Hippocampal formation (tissue), 2 donors: Measurements from ENCODE around the gene IFITM5.
"Not testable (repeated sequence)": the region's sequence is repeated elsewhere in the genome, so short reads cannot be mapped to it uniquely, and the experiment has no call there.

ENCODE experiments used
- DNase-seq, 2 donors: peaks; one replicate each; lab custom pipeline; 2025; lab: John Stamatoyannopoulos, UW

IFITM5 gene

DNA sequence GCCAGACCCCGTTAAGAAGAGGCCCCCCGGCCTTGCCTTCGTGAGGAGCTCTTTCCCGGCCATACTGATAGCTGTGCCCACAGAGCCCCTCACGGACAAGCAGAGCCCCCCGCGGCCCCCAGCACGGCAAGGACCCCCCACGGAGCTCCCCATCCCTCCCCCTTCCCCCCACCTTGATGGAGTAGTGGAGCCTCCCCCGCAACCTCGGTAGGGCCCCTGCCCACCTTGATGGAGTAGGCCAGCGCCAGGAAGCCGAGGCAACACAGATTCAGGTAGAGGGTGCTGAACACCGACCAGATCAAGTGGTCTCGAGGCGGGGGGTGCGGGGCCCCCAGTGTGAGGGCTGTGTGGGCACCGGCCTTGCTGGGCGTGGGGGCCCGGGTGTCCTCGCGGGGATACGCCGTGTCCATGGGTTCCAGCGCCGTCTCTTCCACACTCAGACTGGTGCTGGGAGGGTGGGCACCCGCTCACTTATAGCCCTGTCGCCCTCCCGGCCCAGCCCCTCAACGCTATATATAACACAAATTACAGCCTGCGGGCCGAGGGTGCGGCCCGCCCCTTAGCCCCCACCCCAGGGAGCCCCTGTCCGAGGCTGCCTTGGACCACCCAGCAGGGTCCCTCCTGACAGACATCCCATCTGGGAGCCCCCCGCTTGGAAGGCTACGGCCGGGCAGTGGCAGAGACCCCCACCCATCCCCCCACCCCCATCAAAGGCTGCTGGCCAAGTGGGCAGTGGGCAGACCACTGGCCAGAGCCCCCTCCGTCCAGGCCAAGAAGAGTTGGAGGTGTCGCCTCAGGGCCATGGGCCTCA, at the start of gene IFITM5:
IFITM5 (minus strand) TSS at position 446 of the 811 bp plus-strand sequence; CDS start at position 410, 36 bp downstream.
- DNase-seq, result no peak

DNA sequence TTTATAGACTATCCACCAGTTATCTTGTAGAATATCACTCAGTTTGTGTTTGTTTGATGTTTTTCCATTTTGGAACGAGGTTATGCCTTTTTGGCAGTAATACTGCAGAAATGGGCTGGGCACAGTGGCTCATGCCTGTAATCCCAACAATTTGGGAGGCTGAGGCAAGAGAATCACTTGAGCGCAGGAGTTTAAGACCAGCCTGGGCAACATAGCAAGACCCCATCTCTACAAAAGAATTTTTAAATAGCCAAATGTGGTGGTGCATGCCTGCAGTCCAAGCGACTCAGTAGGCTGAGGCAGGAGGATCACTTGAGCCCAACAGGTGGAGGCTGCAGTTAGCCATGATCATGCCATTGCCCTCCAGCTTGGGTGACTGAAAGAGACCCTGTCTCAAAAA, 47.2 kb upstream of the IFITM5 start:
- DNase-seq, result no peak

DNA sequence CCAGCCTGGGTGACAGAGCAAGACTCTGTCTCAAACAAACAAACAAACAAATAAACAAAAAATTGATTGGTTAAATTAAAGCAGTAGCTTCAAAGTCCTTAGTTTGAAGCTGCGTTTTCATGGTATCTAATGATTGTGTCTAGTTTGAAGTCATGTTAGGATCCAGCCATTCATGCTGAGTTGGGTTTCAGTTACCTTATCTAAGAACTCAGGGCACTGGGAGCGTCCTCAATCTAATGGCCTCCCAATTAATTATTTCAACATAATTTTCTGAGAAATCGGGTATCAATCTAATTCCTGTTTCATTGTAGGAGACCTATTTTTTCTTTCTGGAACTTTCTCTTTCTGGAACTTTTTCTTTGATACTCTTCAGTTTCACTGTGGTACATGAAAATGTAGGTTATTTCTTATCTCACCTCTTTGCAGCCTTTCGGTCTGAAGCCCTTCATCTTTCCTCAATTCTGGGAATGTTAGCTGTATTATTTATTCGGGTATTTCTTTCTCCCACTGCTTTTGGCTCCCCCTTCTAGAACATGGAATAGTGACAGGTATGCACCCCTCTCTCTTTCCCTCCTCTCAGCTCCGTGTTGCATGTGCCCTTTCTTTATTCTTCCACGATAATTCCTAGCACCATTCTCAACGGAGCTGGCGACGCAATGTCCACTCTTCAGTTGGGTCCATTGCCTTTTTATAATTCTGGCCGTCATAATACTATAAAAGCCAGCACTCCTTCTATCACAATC, 45.7 kb upstream of the IFITM5 start:
- no peak for DNase-seq

DNA sequence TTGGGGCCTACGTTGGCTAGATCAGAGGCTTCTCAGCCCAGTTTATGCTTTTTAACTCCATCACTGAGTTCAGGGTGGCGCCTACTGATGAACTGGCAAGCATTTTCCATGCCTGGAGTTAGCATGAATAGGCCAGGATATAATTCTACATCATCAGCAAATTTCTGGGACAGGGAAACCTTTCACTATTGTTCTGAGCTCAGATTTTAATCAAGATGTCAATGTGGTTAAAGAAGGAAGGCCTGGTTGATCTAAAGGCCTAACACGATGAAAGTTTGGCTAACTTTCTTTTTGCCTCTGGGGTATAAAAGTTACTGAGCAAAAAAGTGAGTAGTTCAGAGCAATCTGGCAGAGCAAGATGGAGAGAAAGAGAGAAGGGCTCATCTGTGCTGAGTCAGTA, 43.0 kb upstream of the IFITM5 start:
- DNase-seq, result no peak

DNA sequence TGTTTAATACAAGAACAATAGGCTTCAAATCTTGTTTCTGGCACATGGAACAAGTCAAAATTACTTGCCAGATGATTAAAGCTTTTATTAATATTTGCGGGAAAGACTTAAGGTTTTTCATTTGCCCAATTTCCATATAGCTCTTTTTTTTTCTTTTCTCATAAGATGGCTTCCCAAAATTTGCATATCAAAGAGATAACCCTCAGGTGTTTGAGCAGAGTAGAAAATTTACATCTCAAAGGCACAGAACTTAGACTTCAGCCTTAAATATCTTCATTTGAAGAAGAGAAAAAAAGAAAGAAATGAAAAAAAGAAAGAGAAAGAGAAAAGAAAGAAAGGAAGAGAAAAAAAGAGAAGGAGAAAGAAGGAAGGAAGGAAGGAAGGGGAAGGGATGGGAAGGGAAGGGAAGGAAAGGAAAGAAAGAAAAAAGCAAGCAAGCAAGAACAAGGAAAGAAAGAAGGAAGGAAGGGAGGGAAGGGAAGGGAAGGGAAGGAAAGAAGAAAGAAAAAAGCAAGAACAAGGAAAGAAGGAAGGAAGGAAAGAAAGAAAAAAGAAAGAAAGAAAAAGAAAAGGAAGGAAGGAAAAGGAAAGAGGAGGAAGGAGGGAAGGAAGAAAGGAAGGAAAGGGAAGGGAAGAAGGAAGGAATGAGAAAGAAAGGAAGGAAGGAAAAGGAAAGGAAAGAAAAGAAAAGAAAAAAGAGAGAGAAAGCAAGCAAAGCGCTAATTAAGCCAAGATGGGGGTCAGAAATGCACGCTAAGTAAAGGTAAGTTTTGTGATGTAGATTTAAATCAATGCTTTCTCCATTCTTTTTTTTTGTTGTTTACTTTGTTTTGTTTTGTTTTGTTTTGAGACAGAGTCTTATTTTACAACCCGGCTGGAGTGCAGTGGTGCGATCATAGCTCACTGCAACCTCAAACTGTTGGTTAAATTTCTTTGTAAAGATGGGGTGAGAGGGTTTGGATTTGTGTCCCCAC, 41.5 kb upstream of the IFITM5 start:
- no peak for DNase-seq

DNA sequence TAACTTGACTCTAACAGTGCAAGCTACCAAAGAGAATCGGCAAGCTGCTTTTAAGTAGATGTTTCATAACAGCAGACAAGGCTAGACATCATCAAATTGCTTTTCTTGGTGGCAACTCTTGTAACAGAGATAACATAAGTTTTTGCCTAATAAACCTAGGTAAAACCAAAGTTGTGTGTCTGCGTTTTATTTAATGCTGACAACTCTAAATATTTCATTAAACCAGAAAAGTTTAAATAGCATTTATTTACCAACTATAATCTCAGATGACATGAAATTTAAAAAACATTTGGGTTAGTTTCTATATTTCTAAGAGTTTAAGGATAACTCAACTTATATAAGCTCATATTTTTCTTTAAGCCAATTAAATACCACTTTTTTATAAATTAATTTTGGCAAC, 40.6 kb upstream of the IFITM5 start:
- no peak for DNase-seq

DNA sequence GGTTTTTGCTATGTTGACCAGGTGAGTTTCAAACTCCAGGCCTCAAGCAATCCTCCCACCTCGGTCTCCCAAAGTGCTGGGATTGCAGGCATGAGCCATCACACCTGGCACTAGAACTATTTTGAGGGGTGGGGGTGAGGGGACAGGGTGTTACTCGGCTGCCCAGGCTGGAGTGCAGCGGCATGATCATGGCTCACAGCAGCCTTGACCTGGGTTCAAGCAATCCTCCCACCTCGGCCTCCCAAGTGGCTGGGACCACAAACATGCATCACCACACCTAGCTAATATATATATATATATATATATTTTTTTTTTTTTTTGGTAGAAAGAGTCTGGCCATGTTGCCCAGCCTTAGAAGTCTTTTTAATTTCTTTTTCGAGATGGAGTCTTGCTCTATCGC, 38.4 kb upstream of the IFITM5 start:
- DNase-seq, result no peak

DNA sequence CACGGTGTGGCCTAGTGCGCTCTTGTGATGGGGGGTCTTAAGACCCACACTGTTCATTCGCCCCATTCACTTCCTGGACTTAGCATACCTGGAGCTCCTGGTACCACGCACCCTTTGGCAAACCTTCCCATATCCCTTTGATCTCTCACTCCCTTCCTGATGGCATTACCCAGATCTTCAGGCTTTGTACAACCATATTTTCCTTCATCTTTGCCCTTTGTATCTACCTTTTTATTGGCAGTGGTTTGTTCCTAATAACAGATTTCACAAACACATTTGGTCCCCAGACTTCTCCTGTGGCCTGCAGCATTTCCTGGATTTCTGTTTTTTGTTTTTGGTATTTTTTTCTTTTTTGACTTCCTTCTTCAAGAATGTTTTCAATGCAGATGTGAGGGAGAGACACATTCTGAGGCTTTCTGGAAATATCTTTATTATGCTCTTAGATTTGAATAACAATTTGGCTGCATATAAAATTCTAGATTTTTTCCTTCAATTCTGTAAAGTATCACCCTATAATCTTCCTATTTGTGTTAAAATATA, 37.4 kb upstream of the IFITM5 start:
- no peak for DNase-seq

DNA sequence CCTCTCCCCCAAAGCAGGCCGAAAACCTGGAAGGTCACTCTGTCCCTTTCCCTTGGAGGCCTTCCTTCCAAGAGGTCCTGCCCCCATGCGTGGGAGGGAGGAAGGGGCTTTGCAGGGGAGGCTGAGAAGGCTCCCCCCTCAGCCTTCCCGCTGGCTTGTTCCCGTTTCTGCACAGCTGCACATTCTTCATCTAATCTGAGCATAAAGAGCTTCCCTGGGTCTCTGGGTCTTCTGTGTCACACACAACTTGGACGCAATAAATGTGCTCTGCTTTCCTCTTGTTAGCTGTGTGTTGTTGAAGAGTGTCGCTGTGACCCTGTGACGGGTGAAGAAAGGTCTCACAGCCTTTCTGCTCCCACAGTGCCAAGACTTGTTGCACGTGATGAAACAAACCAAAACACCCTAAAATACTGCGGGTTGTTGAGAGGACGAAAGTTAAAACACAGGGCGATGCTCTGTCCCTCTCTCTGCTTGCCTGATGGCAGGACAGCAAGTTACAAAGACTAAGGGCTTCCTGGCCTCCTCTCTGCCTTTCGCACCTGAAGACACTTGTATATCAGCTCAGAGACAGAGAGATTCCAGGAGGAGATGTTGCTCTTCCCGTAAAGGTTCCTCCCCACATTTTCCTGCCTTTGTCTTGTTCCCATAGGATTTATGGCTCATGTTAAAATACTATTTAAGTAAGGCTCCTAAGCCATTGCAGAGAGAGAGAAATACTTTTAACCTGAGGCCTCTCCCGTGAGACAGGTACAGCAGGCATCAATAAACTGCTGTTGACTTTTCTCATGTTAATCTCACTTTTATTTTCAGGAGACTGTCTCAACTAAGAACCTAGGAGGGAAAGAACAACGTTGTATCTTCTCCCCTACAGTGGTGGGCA, 36.7 kb upstream of the IFITM5 start:
- peak in 1 of 2 donors; percentile 53 for DNase-seq

DNA sequence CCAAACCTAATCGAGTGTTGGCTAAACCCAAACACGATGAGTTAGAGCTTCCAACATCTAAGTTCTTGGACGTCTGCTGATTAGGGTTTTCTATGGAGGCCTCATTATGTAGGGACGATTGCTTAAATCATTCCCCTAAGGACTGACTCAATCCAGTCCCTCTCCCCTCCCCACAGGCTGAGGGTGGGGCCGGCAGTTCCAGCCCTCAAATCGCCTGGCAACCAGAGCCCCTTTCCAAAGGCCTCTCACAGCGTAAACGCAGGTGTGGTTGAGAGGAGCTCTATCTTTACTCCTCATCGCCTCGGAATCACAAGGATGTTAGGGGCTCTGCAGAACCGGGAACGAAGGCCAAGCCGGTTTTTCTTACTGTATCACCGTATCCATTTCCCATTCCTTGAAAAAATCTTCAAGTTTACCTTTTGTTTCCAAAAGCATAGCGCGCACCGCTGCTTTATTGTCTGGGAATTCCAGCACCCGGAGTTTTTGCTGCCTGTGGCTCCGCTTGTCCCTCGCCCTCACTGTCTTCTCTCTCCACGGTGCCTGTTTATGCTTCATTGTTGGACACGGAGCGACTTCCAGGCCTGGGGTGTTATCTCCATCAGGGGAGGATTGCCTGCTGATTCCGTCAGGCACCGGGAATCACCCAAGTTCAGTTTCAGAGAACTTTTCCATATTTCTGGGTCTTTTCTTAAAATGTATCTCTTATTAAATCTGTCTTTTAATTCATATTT, 35.1 kb upstream of the IFITM5 start:
- no peak for DNase-seq

DNA sequence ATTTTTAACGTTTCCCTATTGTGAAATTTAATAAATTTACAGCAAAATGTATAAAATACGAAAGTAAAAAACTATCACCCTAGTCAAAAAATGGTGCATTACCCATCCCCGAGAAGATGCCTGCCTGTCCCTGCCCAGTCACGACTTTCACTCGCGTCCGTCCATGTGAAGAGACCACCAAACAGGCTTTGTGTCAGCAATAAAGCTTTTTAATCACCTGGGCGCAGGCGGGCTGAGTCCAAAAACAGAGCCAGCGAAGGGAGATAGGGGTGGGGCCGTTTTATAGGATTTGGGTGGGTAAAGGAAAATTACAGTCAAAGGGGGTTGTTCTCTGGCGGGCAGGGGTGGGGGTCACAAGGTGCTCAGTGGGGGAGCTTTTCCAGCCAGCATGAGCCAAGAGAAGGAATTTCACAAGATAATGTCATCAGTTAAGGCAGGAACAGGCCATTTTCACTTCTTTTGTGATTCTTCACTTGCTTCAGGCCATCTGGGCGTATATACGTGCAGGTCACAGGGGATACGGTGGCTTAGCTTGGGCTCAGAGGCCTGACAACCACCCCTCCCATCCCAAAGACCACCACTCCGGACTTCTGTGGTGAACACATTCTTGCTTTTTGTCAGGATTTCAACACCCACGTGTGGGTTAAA, 34.4 kb upstream of the IFITM5 start:
- not testable (repeated sequence) for DNase-seq

DNA sequence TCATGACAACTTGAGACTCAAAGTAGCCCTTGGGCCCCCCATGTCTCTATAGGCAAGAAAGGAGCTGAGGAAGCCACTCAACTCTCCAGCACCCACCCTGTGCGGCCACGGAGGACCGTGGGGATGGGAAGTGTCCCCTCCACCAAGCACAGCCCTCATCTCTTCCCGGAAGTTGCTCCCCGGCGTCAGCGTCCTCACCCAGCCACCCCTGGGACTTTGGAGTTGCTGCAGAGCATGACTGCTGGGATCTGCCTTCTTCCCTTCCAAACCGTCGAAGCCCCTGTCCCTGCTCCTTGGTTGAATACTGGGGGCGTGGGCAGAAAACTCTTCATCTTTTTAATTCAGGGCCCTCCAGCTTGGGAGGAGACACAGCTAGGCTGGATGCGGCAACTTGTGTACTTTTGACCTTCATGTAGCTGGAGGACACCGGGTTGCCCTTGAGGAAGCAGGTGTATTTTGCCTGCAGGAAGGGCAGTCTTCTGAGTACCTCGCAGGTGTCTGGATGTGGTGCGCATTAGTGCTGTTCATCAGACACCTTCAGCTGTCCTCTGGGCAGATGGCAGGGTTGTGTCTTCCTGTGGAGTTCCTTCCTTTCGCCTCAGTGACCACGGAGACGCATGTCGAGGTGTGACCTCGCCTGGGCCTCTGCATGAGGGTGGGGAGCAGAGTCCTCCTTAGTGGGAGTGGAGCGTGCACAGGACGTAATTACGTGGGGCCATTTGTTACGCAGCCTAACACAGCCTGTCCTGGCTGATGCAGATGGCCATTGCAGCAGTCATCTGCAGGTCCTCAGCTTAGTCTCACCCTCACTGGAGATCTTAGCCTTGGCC, 33.5 kb upstream of the IFITM5 start:
- DNase-seq, result no peak

DNA sequence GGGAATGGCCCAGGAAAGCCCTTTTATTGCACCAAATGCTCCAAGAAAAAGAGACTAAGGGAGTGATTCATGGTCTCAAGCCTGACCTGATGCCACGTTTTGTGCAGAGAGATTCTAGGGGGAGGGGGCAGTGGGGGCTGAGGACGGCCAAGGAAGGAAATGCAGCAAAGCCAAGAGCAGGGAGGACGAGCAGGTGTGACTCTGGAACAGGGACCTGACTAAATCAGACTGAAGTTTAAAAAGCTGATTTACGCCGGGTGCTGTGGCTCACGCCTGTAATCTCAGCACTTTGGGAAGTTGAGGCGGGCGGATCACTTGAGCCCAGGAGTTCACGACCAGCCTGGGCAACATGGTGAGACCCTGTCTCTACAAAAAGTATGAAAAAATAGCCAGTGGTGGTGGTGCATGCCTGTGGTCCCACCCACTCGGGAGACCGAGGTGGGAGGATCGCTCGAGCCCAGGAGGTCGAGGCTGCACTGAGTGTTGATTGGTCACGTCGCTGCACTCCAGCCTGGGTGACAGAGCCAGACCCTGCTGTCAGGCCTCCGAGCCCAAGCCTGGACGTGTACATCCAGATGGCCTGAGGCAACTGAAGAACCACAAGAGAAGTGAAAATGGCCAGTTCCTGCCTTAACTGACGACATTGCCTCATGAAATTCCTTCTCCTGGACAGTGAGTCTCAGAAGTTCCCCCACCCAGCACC, 32.2 kb upstream of the IFITM5 start:
- DNase-seq, result no peak

DNA sequence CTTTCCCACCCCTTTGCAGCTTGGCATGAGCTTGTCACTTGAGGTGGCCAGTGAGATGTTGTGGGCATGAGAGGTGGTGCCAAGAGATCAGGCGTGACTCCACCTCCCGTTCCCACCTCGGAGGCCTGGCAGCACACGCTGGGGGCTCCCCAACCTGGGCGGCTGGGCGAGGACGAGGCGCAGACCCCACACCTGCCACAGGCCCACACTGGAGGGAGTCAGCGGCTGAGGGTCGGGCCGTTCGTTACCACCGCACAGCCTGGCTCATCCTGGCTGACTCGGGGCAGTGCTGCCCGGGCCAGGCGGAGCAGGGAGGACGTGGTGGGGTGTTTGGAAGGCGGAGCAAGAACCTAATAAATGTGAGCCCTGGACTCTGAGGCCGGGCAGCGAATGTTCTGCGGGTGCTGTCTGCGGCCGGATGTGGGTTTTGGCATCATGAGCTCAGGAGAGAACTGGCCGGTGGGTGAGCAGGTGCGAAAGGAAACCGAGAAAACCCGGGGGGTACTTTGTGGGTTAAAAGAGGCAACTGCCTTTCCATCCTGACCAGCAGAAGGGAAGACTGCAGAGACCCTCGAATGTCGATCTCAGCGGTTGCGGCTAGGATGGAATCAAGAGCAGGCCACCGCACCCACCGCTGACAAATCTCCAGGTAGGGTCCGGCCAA, 31.5 kb upstream of the IFITM5 start:
- no peak for DNase-seq

DNA sequence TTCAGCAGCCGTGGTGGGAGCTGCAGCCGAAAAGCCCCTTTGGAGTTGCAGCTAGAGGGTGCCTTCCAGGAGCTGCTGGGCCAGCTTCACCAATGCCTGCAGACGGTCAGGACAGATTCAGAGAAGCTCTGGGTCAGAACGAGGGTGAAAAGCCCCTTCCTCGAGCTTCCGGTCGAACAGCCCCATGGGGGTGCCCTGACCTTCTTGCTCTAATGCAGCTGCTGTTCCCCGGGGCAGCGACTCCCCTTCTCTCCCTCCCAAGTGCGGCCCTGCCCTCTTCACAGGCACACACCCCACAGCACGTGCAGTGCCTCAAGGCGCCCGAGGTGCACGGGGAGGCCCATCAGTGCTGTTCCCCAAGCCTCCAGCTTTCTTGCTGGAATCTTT, 31.0 kb upstream of the IFITM5 start:
- DNase-seq, result no peak

DNA sequence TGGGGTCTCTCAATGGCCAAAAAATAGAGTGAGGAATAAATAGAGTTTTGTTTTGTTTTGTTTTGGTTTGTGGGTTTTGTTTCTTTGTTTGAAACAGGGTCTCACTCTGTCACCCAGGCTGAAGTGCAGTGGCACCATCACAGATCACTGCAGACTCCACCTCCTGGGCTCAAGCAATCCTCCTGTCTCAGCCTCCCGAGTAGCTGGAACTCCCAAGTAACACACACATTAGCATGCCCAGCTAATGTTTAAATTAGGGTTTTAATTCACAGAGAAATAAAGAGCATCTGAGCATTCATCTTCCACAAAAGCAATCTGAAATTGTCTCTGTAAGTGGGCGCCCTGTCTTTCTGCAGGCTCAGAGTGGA, 30.5 kb upstream of the IFITM5 start:
- DNase-seq, result no peak

DNA sequence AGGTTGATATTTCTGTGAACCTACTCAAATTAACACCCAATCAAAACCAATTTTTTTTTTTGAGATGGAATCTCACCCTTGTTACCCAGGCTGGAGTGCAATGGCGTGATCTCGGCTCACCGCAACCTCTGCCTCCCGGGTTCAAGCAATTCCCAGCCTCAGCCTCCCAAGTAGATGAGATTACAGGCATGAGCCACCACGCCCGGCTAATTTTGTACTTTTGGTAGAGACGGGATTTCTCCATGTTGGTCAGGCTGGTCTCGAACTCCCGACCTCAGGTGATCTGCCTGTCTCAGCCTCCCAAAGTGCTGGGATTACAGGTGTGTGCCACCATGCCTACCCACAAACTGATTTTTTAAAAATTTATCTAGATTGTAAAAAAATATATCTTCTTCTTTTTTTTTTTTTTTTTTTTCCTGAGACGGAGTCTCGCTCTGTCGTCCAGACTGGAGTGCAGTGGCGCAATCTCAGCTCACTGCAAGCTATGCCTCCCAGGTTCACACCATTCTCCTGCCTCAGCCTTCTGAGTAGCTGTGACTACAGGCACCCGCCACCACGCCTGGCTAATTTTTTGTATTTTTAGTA, 29.3 kb upstream of the IFITM5 start:
- not testable (repeated sequence) for DNase-seq
